Liver (tissue), 9 donors: Measurements from ENCODE around the gene CCDC7. TPM values are rescaled to one million over a fixed set of nuclear protein-coding genes. Genes with fewer than 3 reads are reported as not detected.
"Not testable (repeated sequence)": the region's sequence is repeated elsewhere in the genome, so short reads cannot be mapped to it uniquely, and the experiment has no call there.

Experiments used
- DNase-seq: peaks from one replicate; pipeline ENCODE4 v3.0.0-alpha.2; 2017; ENCODE audit warnings: low spot score
- H3K27ac ChIP-seq, 2 donors: one replicate each; pipeline ENCODE4 v1.7.0; 2013; ENCODE audit warnings: inconsistent platforms in 2 of 2, low read length in 2 of 2, control low read depth in 1 of 2, low read depth in 1 of 2, mild to moderate bottlenecking in 1 of 2
- H3K27me3 ChIP-seq, 4 donors: one replicate each; pipeline versions ENCODE4 v1.6.1 to v1.7.0; 2013; ENCODE audit warnings: low read length in 3 of 4, inconsistent platforms in 1 of 4, mild to moderate bottlenecking in 1 of 4, moderate library complexity in 1 of 4; ENCODE audit not compliant: control insufficient read depth in 4 of 4, insufficient read depth in 4 of 4
- H3K36me3 ChIP-seq, 4 donors: one replicate each; pipeline versions ENCODE4 v1.6.1 to v1.7.0; 2013; ENCODE audit warnings: low read length in 3 of 4, mild to moderate bottlenecking in 3 of 4, low read depth in 1 of 4, moderate library complexity in 1 of 4; ENCODE audit not compliant: control insufficient read depth in 4 of 4, insufficient read depth in 3 of 4
- H3K4me1 ChIP-seq, 4 donors: one replicate each; pipeline versions ENCODE4 v1.6.1 to v1.7.0; 2013; ENCODE audit warnings: low read length in 3 of 4, mild to moderate bottlenecking in 3 of 4, moderate library complexity in 1 of 4; ENCODE audit not compliant: control insufficient read depth in 4 of 4, insufficient read depth in 4 of 4
- H3K4me3 ChIP-seq, 3 donors: one replicate each; pipeline versions ENCODE4 v1.6.1 to v1.7.0; 2013; ENCODE audit warnings: low read length in 3 of 3, control low read depth in 1 of 3, low read depth in 1 of 3, mild to moderate bottlenecking in 1 of 3
- H3K9ac ChIP-seq, 2 donors: one replicate each; pipeline ENCODE4 v1.7.0; 2013; ENCODE audit warnings: low read length in 2 of 2, mild to moderate bottlenecking in 2 of 2, moderate library complexity in 2 of 2, control low read depth in 1 of 2, low read depth in 1 of 2
- H3K9me3 ChIP-seq, 4 donors: one replicate each; pipeline versions ENCODE4 v1.6.1 to v1.7.0; 2013; ENCODE audit warnings: low read length in 3 of 4; ENCODE audit not compliant: control insufficient read depth in 4 of 4
- EGR1 ChIP-seq, 2 donors: IDR thresholded peaks; 2 replicates each; pipeline ENCODE4 v1.6.1; 2016 to 2018; ENCODE audit warnings: antibody characterized with exemption in 2 of 2, low read depth in 2 of 2
- FOXA1 ChIP-seq: IDR thresholded peaks from 2 replicates; pipeline ENCODE4 v1.6.1; 2016; ENCODE audit warnings: antibody characterized with exemption
- FOXA2 ChIP-seq: IDR thresholded peaks from 2 replicates; pipeline ENCODE4 v1.6.1; 2016; ENCODE audit warnings: antibody characterized with exemption
- GABPA ChIP-seq, 2 donors: IDR thresholded peaks in 1 of 2; conservative IDR thresholded peaks in 1 of 2; 2 replicates each; pipeline ENCODE4 v1.6.1; 2016; ENCODE audit warnings: antibody characterized with exemption in 2 of 2, mild to moderate bottlenecking in 1 of 2, moderate library complexity in 1 of 2
- HNF4A ChIP-seq, 2 donors: conservative IDR thresholded peaks; 2 replicates each; pipeline ENCODE4 v1.6.1; 2016; ENCODE audit warnings: antibody characterized with exemption in 2 of 2, mild to moderate bottlenecking in 2 of 2
- HNF4G ChIP-seq: IDR thresholded peaks from 2 replicates; pipeline ENCODE4 v1.6.1; 2016; ENCODE audit warnings: antibody characterized with exemption
- JUND ChIP-seq, 2 donors: IDR thresholded peaks; 2 replicates each; pipeline ENCODE4 v1.6.1; 2016; ENCODE audit warnings: antibody characterized with exemption in 2 of 2
- NR2F2 ChIP-seq: IDR thresholded peaks from 2 replicates; pipeline ENCODE4 v1.6.1; 2016; ENCODE audit warnings: antibody characterized with exemption
- RAD21 ChIP-seq, 2 donors: IDR thresholded peaks; 2 replicates each; pipeline ENCODE4 v1.6.1; 2016; ENCODE audit warnings: antibody characterized with exemption in 2 of 2, mild to moderate bottlenecking in 2 of 2
- REST ChIP-seq: IDR thresholded peaks from 2 replicates; pipeline ENCODE4 v1.6.1; 2016; ENCODE audit warnings: antibody characterized with exemption, mild to moderate bottlenecking
- RXRA ChIP-seq, 2 donors: IDR thresholded peaks; 2 replicates each; pipeline ENCODE4 v1.6.1; 2017 to 2018; ENCODE audit warnings: antibody characterized with exemption in 2 of 2, mild to moderate bottlenecking in 1 of 2
- SP1 ChIP-seq: IDR thresholded peaks from 2 replicates; pipeline ENCODE4 v1.6.1; 2018; ENCODE audit warnings: antibody characterized with exemption, mild to moderate bottlenecking
- TAF1 ChIP-seq: conservative IDR thresholded peaks from 2 replicates; pipeline ENCODE4 v1.6.1; 2016; ENCODE audit warnings: antibody characterized with exemption, mild to moderate bottlenecking
- YY1 ChIP-seq: IDR thresholded peaks from 2 replicates; pipeline ENCODE4 v1.6.1; 2016; ENCODE audit warnings: antibody characterized with exemption, mild to moderate bottlenecking
- ZBTB33 ChIP-seq: IDR thresholded peaks from 2 replicates; pipeline ENCODE4 v1.6.1; 2016; ENCODE audit warnings: antibody characterized with exemption
- WGBS: extraction: QIAGEN DNeasy Blood & Tissue Kit; methylation state at CpG from one replicate; pipeline ENCODE4 v1.1.7; 2013; 5-methylcytosine and 5-hydroxymethylcytosine counted together
- polyA plus RNA-seq, 2 donors: library from polyadenylated mRNA; stranded (reverse) in 1 of 2; unstranded in 1 of 2; fragments of 200-250 nt in 1 of 2; fragments of >200 nt in 1 of 2; fragmentation: Nextera tagmentation in 1 of 2; extraction: Ambion mirVana in 1 of 2; gene quantifications; one replicate each; pipeline versions ENCODE4 v1.2.1 to v1.2.3, GENCODE V29; 2013 to 2015
- total RNA-seq, 2 donors: library from RNA; depleted of rRNA; stranded (reverse); fragments of >200 nt; gene quantifications; one replicate each; pipeline ENCODE4 v1.2.3, GENCODE V29; 2014
- TF ChIP-seq, protein P1 (sequence below): IDR thresholded peaks from 2 replicates; pipeline ENCODE4 v1.6.1; 2016; ENCODE audit warnings: antibody characterized with exemption
- TF ChIP-seq, protein P2 (sequence below): IDR thresholded peaks from 2 replicates; pipeline ENCODE4 v1.6.1; 2016; ENCODE audit warnings: antibody characterized with exemption
- TF ChIP-seq, protein P3 (sequence below): fragments of 150-350 bp; IDR thresholded peaks from 2 replicates; pipeline ENCODE4 v1.5.1; 2017; ENCODE audit warnings: improper control_type of control experiment, low read depth, low read length; ENCODE audit not compliant: missing input control
- donor health status: healthy.
- donor health status: healthy.
- donor health status: healthy.
- donor health status: healthy.
- donor health status: healthy.

CCDC7 gene
- total and polyA plus RNA-seq, 4 donors, result 0.47 to 5.9 (median 3.2) TPM

GRCh38 chr10:32605787-32606186, 159.8 kb downstream of the CCDC7 start:
- no peak for DNase-seq
- TF ChIP-seq TAF1 (no peak), REST (no peak)
- H3K9ac ChIP-seq, result no peak overlapping the region
- no peaks in the 10 kb centered on the region for H3K4me1 ChIP-seq
- H3K27me3 ChIP-seq, result no peaks in the 10 kb centered on the region
- 85% methylated on average over 2 of the region's 2 CpGs for WGBS
- H3K9me3 ChIP-seq, result peaks cover 0 to 1% (median 0%) of the 10 kb centered on the region in 4 donors
- H3K36me3 ChIP-seq, result no peaks in the 10 kb centered on the region
- H3K4me3 ChIP-seq, result no peak overlapping the region
- H3K27ac ChIP-seq, result no peak overlapping the region

DNA sequence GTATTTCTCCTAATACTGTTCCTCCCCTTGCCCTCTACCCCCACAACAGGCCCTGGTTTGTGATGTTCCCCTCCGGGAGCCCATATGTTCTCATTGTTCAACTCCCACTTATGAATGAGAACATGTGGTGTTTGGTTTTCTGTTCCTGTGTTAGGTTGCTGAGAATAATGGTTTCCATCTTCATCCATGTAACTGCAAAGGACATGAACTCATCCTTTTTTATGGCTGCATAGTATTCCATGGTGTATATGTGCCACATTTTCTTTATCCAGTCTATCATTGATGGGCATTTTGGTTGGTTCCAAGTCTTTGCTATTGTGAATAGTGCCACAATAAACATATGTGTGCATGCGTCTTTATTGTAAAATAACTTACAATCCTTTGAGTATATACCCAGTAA, 164.6 kb downstream of the CCDC7 start:
- not testable (repeated sequence) for H3K27ac ChIP-seq, H3K4me1 ChIP-seq, H3K4me3 ChIP-seq, H3K9ac ChIP-seq, H3K27me3 ChIP-seq, DNase-seq, H3K36me3 ChIP-seq, H3K9me3 ChIP-seq
- WGBS, result 94% methylated on average over 2 of the region's 2 CpGs

GRCh38 chr10:32616438-32616837, 170.5 kb downstream of the CCDC7 start:
- H3K4me3 ChIP-seq, result no peak overlapping the region
- H3K4me1 ChIP-seq, result no peaks in the 10 kb centered on the region
- H3K27me3 ChIP-seq, result no peaks in the 10 kb centered on the region
- no peaks in the 10 kb centered on the region for H3K9me3 ChIP-seq
- H3K9ac ChIP-seq, result no peak overlapping the region
- no peaks in the 10 kb centered on the region for H3K36me3 ChIP-seq
- H3K27ac ChIP-seq, result no peak overlapping the region
- no peak for DNase-seq
- 84% methylated on average over 2 of the region's 2 CpGs for WGBS
- no peak for TF ChIP-seq JUND (IDR thresholded peaks at IDR 0.05)
- TF ChIP-seq, protein P1, sequence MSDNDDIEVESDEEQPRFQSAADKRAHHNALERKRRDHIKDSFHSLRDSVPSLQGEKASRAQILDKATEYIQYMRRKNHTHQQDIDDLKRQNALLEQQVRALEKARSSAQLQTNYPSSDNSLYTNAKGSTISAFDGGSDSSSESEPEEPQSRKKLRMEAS, result no peak
- no peak for TF ChIP-seq EGR1 (IDR thresholded peaks at IDR 0.05; ENCODE audit: low read depth in 2 of 2)
- no peak for TF ChIP-seq ZBTB33
- no peak for TF ChIP-seq HNF4A (conservative IDR thresholded peaks at IDR 0.05)
- no peak for TF ChIP-seq FOXA1
- no peak for TF ChIP-seq HNF4G
- TF ChIP-seq YY1, result no peak
- TF ChIP-seq FOXA2, result no peak
- no peak for TF ChIP-seq REST
- no peak for TF ChIP-seq TAF1
- TF ChIP-seq, protein P2, sequence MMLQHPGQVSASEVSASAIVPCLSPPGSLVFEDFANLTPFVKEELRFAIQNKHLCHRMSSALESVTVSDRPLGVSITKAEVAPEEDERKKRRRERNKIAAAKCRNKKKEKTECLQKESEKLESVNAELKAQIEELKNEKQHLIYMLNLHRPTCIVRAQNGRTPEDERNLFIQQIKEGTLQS, result no peak
- no peak for TF ChIP-seq NR2F2
- TF ChIP-seq SP1, result no peak
- TF ChIP-seq RXRA (IDR thresholded peaks at IDR 0.05), result no peak
- no peak for TF ChIP-seq RAD21 (IDR thresholded peaks at IDR 0.05)
- no peak for TF ChIP-seq GABPA (IDR thresholded peaks at IDR 0.05 in 1 of 2, conservative IDR thresholded peaks at IDR 0.05 in 1 of 2)
- TF ChIP-seq, protein P3, sequence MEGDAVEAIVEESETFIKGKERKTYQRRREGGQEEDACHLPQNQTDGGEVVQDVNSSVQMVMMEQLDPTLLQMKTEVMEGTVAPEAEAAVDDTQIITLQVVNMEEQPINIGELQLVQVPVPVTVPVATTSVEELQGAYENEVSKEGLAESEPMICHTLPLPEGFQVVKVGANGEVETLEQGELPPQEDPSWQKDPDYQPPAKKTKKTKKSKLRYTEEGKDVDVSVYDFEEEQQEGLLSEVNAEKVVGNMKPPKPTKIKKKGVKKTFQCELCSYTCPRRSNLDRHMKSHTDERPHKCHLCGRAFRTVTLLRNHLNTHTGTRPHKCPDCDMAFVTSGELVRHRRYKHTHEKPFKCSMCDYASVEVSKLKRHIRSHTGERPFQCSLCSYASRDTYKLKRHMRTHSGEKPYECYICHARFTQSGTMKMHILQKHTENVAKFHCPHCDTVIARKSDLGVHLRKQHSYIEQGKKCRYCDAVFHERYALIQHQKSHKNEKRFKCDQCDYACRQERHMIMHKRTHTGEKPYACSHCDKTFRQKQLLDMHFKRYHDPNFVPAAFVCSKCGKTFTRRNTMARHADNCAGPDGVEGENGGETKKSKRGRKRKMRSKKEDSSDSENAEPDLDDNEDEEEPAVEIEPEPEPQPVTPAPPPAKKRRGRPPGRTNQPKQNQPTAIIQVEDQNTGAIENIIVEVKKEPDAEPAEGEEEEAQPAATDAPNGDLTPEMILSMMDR, result no peak
